PFSK-1 (cell line): Measurements from ENCODE around the gene ZNF598.

Experiments used
- POLR2AphosphoS5 ChIP-seq: IDR thresholded peaks from 2 replicates; pipeline ENCODE4 v1.6.1; 2012; ENCODE audit warnings: low read depth, mild to moderate bottlenecking, control low read depth, low read length, moderate library complexity
- TF ChIP-seq, protein P1 (sequence below), 2 experiments: IDR thresholded peaks; 2 replicates each; pipeline versions ENCODE4 v1.6.1 to v1.8.0; 2011 to 2012; ENCODE audit warnings: low read depth in 2 of 2, low read length in 2 of 2, control low read depth in 1 of 2, inconsistent platforms in 1 of 2, mild to moderate bottlenecking in 1 of 2, moderate library complexity in 1 of 2; ENCODE audit not compliant: insufficient read depth in 1 of 2

DNA sequence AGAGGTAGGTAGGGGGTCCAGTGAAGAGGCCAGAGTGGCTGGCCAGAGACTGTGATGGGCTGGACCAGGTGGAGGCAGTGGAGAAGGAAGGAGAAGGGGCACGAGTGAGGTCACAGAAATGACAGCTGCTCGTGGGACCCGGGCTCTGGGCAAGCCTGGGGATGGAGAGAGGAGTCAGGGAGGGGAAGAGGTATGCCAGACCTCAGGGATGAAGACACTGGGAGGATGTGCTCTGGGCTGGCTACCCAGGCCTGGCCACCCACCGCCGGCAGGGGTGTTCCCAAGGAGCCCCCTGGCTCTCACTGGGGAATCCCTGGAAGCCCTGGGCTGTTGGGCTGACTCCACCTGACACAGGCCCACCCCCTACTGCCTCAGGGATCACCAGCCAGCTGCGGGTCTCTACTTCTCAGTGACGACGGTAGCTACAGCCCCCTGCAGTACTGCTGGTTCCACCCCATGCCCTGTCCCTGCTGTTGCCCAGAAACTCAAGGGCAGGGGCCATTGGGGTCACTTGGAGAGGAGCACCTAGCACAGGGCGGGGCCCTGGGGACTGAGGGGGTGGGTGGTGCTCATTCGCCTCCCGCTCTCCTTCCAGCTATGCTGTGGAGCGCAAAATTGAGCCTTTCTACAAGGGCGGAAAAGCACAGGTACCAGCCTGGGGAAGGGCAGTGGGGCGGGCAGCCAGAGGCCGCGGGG lies 36.0 kb downstream of the ZNF598 start:
- TF ChIP-seq, protein P1, sequence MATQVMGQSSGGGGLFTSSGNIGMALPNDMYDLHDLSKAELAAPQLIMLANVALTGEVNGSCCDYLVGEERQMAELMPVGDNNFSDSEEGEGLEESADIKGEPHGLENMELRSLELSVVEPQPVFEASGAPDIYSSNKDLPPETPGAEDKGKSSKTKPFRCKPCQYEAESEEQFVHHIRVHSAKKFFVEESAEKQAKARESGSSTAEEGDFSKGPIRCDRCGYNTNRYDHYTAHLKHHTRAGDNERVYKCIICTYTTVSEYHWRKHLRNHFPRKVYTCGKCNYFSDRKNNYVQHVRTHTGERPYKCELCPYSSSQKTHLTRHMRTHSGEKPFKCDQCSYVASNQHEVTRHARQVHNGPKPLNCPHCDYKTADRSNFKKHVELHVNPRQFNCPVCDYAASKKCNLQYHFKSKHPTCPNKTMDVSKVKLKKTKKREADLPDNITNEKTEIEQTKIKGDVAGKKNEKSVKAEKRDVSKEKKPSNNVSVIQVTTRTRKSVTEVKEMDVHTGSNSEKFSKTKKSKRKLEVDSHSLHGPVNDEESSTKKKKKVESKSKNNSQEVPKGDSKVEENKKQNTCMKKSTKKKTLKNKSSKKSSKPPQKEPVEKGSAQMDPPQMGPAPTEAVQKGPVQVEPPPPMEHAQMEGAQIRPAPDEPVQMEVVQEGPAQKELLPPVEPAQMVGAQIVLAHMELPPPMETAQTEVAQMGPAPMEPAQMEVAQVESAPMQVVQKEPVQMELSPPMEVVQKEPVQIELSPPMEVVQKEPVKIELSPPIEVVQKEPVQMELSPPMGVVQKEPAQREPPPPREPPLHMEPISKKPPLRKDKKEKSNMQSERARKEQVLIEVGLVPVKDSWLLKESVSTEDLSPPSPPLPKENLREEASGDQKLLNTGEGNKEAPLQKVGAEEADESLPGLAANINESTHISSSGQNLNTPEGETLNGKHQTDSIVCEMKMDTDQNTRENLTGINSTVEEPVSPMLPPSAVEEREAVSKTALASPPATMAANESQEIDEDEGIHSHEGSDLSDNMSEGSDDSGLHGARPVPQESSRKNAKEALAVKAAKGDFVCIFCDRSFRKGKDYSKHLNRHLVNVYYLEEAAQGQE (IDR thresholded peaks at IDR 0.05; ENCODE audit: insufficient read depth in 1 of 2, low read depth in 2 of 2, low read length in 2 of 2), result no peak
- TF ChIP-seq POLR2AphosphoS5, result no peak
